ENCODE measurements around the gene PRTN3. TPM values are rescaled to one million over a fixed set of nuclear protein-coding genes. Genes with fewer than 3 reads are reported as not detected.

PRTN3 gene
- total and polyA plus RNA-seq, 2 of the 4 experiments (the other 2 are of a cell fraction), result not detected

DNA sequence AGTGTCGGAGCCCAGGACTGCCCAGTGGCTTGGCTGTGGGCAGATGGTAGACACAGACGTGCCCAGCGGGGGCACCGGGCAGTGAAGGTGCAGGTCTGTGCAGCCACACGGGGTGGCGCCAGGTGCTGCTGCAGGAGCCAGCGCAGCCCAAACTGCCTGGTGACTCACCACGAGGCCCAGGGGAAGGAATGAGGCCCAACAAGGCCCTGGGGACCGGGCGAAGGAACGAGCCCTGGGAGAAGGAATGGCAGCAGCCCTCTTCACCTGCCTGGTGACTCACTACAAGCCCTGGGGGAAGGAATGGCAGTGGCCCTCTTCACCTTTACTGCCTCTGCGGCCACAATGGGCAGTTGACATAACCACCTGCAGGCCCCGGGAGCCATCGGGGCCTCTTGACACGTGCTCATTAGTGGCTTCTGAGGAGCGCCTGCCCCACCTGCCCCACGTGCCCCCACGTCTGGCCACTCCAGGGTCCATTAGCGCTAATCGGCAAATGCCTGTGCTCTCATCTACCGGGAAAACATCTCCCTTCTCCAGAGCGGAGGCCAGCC, 42.9 kb downstream of the PRTN3 start:
- H4K8ac ChIP-seq (ENCODE audit: low read depth in 2 of 2, low read length in 2 of 2), result no peak overlapping the region
- no peak overlapping the region for H2AK5ac ChIP-seq (ENCODE audit: low read depth, low read length)
- no peak overlapping the region for H2BK15ac ChIP-seq (ENCODE audit: low read depth, low read length)
- no peak overlapping the region for H2BK5ac ChIP-seq (ENCODE audit: low read depth, low read length, poor library complexity, severe bottlenecking)
- ChIA-PET CTCF (no interaction called here), POLR2A (ENCODE audit: unreplicated experiment) (no interaction called here)
- H3K9ac ChIP-seq (ENCODE audit: low read depth, low read length), result no peak overlapping the region
- H3K56ac ChIP-seq (ENCODE audit: extremely low read depth, insufficient read depth, low read length), result no peak overlapping the region
- H3K4ac ChIP-seq (ENCODE audit: low read depth, low read length), result no peak overlapping the region
- H4K91ac ChIP-seq (ENCODE audit: insufficient read depth, low read depth, low read length), result no peak overlapping the region
- BruUV-seq (replicated peaks), result no TSS peak
- no peaks in the 10 kb centered on the region for H3K9me3 ChIP-seq (ENCODE audit: control insufficient read depth, insufficient read depth, low read length)
- H3K9me1 ChIP-seq (ENCODE audit: insufficient read depth, low read length), result no peaks in the 10 kb centered on the region
- no peak overlapping the region for H3K18ac ChIP-seq (ENCODE audit: low read depth, low read length)
- H3K4me2 ChIP-seq (ENCODE audit: low read depth, low read length), result no peak overlapping the region
- no peak overlapping the region for H3K23ac ChIP-seq (ENCODE audit: low read depth, low read length)
- H4K20me1 ChIP-seq (ENCODE audit: insufficient read depth, low read length), result peaks cover 6% of the 10 kb centered on the region
- H3K4me1 ChIP-seq (ENCODE audit: control insufficient read depth, insufficient read depth, low read length), result no peaks in the 10 kb centered on the region
- no peak overlapping the region for H3K27ac ChIP-seq (ENCODE audit: insufficient read depth, low read length)
- H2AK9ac ChIP-seq (replicated peaks; ENCODE audit: low read depth, low read length, poor library complexity), result no peak overlapping the region
- no peaks in the 10 kb centered on the region for H3K27me3 ChIP-seq (ENCODE audit: control insufficient read depth, insufficient read depth, low read length)
- H3K14ac ChIP-seq (replicated peaks; ENCODE audit: low read depth, low read length), result no peak overlapping the region
- peaks cover 7 to 19% of the 10 kb centered on the region in 2 experiments; a peak in 3 of 4 replicates for H3K79me1 ChIP-seq (ENCODE audit: low read depth in 1 of 2, low read length in 2 of 2)
- 96% methylated on average over 17 of the region's 22 CpGs; no CpG with 5 or more reads in 1 of the 2 experiments for whole genome bisulfite sequencing, 2 experiments (ENCODE audit: extremely low coverage in 2 of 2, insufficient read length in 1 of 2)
- dilution Hi-C loops (cut with HindIII; ENCODE audit: low sequenced_read_pairs, unreplicated experiment), result no loop called here
- H4K5ac ChIP-seq (ENCODE audit: low read depth, low read length), result no peak overlapping the region
- H3K36me3 ChIP-seq (ENCODE audit: control insufficient read depth, insufficient read depth, low read length), result peaks cover 74% of the 10 kb centered on the region
- DNase-seq (no peak), ATAC-seq (ENCODE audit: low read depth) (no peak; the same call in 1 of the 2 replicates)
- in situ Hi-C loops (cut with MboI; ENCODE audit: low sequenced_read_pairs), result no loop called here
- no peak overlapping the region for H2BK120ac ChIP-seq (ENCODE audit: low read depth, low read length)
- intact Hi-C loops (cut with micrococcal nuclease), result no loop called here
- H2BK20ac ChIP-seq (ENCODE audit: low read depth, low read length), result no peak overlapping the region
- peak overlapping the region; percentile 33 for H2AFZ ChIP-seq (replicated peaks; ENCODE audit: low read length, poor library complexity)
- no peak overlapping the region for H3K4me3 ChIP-seq (ENCODE audit: insufficient read depth, low read depth, low read length)
- no peak for TF ChIP-seq RAD21 (IDR thresholded peaks at IDR 0.05; ENCODE audit: low read length)
- TF ChIP-seq, protein P1, sequence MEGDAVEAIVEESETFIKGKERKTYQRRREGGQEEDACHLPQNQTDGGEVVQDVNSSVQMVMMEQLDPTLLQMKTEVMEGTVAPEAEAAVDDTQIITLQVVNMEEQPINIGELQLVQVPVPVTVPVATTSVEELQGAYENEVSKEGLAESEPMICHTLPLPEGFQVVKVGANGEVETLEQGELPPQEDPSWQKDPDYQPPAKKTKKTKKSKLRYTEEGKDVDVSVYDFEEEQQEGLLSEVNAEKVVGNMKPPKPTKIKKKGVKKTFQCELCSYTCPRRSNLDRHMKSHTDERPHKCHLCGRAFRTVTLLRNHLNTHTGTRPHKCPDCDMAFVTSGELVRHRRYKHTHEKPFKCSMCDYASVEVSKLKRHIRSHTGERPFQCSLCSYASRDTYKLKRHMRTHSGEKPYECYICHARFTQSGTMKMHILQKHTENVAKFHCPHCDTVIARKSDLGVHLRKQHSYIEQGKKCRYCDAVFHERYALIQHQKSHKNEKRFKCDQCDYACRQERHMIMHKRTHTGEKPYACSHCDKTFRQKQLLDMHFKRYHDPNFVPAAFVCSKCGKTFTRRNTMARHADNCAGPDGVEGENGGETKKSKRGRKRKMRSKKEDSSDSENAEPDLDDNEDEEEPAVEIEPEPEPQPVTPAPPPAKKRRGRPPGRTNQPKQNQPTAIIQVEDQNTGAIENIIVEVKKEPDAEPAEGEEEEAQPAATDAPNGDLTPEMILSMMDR (conservative IDR thresholded peaks at IDR 0.05; ENCODE audit: low read depth, low read length), result no peak
- TF ChIP-seq RCOR1 (IDR thresholded peaks at IDR 0.05; ENCODE audit: insufficient replicate concordance, low read length), result no peak
- TF ChIP-seq, protein P2, sequence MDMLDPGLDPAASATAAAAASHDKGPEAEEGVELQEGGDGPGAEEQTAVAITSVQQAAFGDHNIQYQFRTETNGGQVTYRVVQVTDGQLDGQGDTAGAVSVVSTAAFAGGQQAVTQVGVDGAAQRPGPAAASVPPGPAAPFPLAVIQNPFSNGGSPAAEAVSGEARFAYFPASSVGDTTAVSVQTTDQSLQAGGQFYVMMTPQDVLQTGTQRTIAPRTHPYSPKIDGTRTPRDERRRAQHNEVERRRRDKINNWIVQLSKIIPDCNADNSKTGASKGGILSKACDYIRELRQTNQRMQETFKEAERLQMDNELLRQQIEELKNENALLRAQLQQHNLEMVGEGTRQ (IDR thresholded peaks at IDR 0.05; ENCODE audit: low read depth, low read length), result no peak
- no peak for TF ChIP-seq MXI1 (IDR thresholded peaks at IDR 0.05; ENCODE audit: borderline replicate concordance, low read depth, low read length)
- TF ChIP-seq MAZ (IDR thresholded peaks at IDR 0.05; ENCODE audit: borderline replicate concordance, low read depth, low read length), result no peak
- TF ChIP-seq NFE2L2 (IDR thresholded peaks at IDR 0.05; ENCODE audit: low read depth, low read length), result no peak
- TF ChIP-seq POLR2A (IDR thresholded peaks at IDR 0.05; ENCODE audit: low read depth, low read length), result no peak
- TF ChIP-seq CEBPB (IDR thresholded peaks at IDR 0.05; ENCODE audit: low read depth, low read length), result no peak
- no peak for TF ChIP-seq FOS (IDR thresholded peaks at IDR 0.05; ENCODE audit: low read depth, low read length)
- no peak for TF ChIP-seq BHLHE40 (IDR thresholded peaks at IDR 0.05; ENCODE audit: low read depth, low read length)
- TF ChIP-seq MAFK (IDR thresholded peaks at IDR 0.05; ENCODE audit: low read depth, low read length), result no peak
- TF ChIP-seq CHD1 (IDR thresholded peaks at IDR 0.05; ENCODE audit: low read depth, low read length), result no peak
- no peak for TF ChIP-seq RFX5 (IDR thresholded peaks at IDR 0.05; ENCODE audit: low read depth, low read length)
- TF ChIP-seq SMC3 (IDR thresholded peaks at IDR 0.05; ENCODE audit: low read depth, low read length), result no peak
